HL-60 (cell line): ENCODE measurements around the gene NEK10.
"Not testable (repeated sequence)": the region's sequence is repeated elsewhere in the genome, so short reads cannot be mapped to it uniquely, and the experiment has no call there.

Experiments
- DNase-seq, 2 experiments: peaks; one replicate each; pipeline ENCODE4 v3.0.0-alpha.2; 2010 to 2020; ENCODE audit warnings: low read depth in 1 of 2, low spot score in 1 of 2
- H3K27ac ChIP-seq: fragments of 250-450 bp; sonication (Bioruptor Pico); replicated peaks from 2 replicates; pipeline ENCODE4 v1.5.1; 2020; ENCODE audit warnings: mild to moderate bottlenecking, moderate library complexity
- H3K27me3 ChIP-seq: fragments of 250-450 bp; sonication (Bioruptor Pico); 2 replicates; pipeline ENCODE4 v1.5.1; 2021; ENCODE audit warnings: mild to moderate bottlenecking, moderate library complexity; ENCODE audit not compliant: insufficient read depth, poor library complexity, severe bottlenecking
- H3K4me3 ChIP-seq: replicated peaks from 2 replicates; pipeline ENCODE4 v1.5.1; 2011; ENCODE audit warnings: mild to moderate bottlenecking, control low read depth, low read length; ENCODE audit not compliant: insufficient read depth
- GABPA ChIP-seq: IDR thresholded peaks from 2 replicates; pipeline ENCODE4 v1.6.1; 2012; ENCODE audit warnings: low read depth
- POLR2AphosphoS5 ChIP-seq: IDR thresholded peaks from 2 replicates; pipeline ENCODE4 v1.6.1; 2012; ENCODE audit warnings: low read depth
- SPI1 ChIP-seq: IDR thresholded peaks from 2 replicates; pipeline ENCODE4 v1.6.1; 2012; ENCODE audit warnings: low read depth, mild to moderate bottlenecking, borderline replicate concordance
- TF ChIP-seq, protein P1 (sequence below): IDR thresholded peaks from one replicate; pipeline ENCODE4 v1.5.1; 2011; ENCODE audit warnings: low read length, control low read depth, inconsistent platforms; ENCODE audit not compliant: insufficient read depth
- TF ChIP-seq, protein P2 (sequence below): IDR thresholded peaks from 2 replicates; pipeline ENCODE4 v1.6.1; 2012; ENCODE audit warnings: low read depth; ENCODE audit not compliant: insufficient replicate concordance

The NEK10 gene

DNA sequence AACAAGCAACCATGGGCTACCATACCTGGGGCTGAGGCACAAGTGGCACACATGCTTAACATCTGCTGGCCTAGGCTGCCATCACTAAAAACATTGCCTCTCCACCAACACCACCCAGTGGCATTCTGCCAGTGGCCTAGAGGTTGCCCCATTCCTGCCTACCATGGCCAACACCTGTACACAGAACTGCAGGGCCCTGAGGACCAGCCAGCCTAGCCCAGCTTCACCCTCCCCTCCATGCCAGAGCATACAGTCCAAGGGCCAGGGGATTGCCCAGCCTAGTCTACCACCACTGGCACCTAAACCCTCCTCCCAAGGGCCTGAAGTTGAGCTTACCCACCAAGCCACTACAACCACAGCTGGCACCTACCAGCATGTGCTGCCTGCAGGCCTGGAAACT is 35.3 kb downstream of the NEK10 start:
- Histone ChIP-seq H3K27ac (no peak overlapping the region), H3K27me3 (no peaks in the 10 kb centered on the region), H3K4me3 (no peak overlapping the region)
- TF ChIP-seq POLR2AphosphoS5 = no peak
- TF ChIP-seq, protein P1, sequence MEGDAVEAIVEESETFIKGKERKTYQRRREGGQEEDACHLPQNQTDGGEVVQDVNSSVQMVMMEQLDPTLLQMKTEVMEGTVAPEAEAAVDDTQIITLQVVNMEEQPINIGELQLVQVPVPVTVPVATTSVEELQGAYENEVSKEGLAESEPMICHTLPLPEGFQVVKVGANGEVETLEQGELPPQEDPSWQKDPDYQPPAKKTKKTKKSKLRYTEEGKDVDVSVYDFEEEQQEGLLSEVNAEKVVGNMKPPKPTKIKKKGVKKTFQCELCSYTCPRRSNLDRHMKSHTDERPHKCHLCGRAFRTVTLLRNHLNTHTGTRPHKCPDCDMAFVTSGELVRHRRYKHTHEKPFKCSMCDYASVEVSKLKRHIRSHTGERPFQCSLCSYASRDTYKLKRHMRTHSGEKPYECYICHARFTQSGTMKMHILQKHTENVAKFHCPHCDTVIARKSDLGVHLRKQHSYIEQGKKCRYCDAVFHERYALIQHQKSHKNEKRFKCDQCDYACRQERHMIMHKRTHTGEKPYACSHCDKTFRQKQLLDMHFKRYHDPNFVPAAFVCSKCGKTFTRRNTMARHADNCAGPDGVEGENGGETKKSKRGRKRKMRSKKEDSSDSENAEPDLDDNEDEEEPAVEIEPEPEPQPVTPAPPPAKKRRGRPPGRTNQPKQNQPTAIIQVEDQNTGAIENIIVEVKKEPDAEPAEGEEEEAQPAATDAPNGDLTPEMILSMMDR = no peak
- TF ChIP-seq, protein P2, sequence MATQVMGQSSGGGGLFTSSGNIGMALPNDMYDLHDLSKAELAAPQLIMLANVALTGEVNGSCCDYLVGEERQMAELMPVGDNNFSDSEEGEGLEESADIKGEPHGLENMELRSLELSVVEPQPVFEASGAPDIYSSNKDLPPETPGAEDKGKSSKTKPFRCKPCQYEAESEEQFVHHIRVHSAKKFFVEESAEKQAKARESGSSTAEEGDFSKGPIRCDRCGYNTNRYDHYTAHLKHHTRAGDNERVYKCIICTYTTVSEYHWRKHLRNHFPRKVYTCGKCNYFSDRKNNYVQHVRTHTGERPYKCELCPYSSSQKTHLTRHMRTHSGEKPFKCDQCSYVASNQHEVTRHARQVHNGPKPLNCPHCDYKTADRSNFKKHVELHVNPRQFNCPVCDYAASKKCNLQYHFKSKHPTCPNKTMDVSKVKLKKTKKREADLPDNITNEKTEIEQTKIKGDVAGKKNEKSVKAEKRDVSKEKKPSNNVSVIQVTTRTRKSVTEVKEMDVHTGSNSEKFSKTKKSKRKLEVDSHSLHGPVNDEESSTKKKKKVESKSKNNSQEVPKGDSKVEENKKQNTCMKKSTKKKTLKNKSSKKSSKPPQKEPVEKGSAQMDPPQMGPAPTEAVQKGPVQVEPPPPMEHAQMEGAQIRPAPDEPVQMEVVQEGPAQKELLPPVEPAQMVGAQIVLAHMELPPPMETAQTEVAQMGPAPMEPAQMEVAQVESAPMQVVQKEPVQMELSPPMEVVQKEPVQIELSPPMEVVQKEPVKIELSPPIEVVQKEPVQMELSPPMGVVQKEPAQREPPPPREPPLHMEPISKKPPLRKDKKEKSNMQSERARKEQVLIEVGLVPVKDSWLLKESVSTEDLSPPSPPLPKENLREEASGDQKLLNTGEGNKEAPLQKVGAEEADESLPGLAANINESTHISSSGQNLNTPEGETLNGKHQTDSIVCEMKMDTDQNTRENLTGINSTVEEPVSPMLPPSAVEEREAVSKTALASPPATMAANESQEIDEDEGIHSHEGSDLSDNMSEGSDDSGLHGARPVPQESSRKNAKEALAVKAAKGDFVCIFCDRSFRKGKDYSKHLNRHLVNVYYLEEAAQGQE = no peak
- TF ChIP-seq SPI1 = no peak
- no peak for TF ChIP-seq GABPA
- DNase-seq = no peak

DNA sequence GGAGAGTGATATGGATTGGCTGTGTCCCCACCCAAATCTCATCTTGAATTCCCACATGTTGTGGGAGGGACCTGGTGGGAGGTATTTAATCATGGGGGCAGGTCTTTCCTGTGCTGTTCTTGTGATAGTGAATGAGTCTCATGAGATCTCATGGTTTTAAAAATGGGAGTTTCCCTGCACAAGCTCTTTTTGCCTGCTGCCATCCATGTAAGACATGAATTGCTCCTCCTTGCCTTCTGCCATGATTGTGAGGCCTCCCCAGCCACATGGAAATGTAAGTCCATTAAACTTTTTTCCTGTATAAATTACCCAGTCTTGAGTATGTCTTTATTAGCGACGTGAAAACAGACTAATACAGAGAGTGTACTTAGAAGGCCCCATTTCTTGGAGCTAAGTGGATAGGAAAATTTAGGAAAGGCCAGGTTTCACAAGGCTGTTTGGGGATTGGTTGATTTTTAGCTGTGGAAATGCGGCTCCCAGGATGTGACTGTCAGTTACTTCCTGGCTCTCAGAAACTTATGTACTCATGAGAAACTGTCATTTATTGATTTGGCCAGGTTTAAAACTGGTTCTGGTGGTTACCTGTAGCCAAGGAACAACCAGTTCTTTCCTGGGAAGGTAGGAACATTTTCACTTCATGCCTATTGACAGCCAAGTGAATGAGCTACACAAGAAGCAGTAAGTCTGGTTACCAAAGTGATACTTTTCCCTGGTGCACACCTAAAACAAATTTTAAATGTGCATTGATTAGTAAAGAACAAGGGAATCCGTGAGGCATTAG is 40.0 kb downstream of the NEK10 start:
- not testable (repeated sequence) for DNase-seq, H3K27me3 ChIP-seq, H3K27ac ChIP-seq, H3K4me3 ChIP-seq

- no peak overlapping the region for H3K4me3 ChIP-seq
- H3K27ac ChIP-seq = no peak overlapping the region
- no peaks in the 10 kb centered on the region for H3K27me3 ChIP-seq
- TF ChIP-seq POLR2AphosphoS5 (no peak), GABPA (no peak), SPI1 (no peak)
- TF ChIP-seq, protein P1 = no peak
- TF ChIP-seq, protein P2 = no peak
- no peak for DNase-seq
Observed at GRCh38 chr3:27326629-27327545, 42.3 kb downstream of the NEK10 start.

GRCh38 chr3:27326202-27326601 is 43.0 kb downstream of the NEK10 start:
- Histone ChIP-seq H3K4me3 (no peak overlapping the region), H3K27me3 (no peaks in the 10 kb centered on the region), H3K27ac (no peak overlapping the region)
- TF ChIP-seq GABPA = no peak
- no peak for TF ChIP-seq SPI1
- TF ChIP-seq, protein P2 = no peak
- TF ChIP-seq, protein P1 = no peak
- no peak for TF ChIP-seq POLR2AphosphoS5
- DNase-seq = no peak
